ENCODE measurements around the gene PVALEF.
A peak's percentile ranks its signal among the peaks of the same experiment; 100 is the strongest.
"Not testable (repeated sequence)": the region's sequence is repeated elsewhere in the genome, so short reads cannot be mapped to it uniquely, and the experiment has no call there.

PVALEF gene

DNA sequence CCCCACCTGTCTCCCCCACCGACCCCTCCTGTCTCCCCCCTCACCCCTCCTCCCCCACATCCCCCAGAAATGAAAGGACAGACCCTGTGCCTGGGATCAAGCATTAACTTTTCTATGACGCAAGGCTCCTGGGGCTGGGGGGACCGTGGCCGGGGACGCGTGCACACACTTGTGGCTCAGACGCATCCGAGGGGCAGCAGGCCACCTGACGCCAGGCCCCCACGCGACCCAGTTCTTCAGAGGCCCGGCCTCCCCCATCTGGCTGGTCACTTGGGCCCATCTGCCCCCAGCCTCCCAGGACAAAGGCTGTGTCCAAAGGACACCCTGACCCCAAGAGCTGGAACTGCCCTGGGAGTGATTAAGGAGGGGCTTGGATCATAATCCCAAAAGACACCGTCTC lies 14.0 kb upstream of the PVALEF start:
- H3K27ac ChIP-seq = no peak overlapping the region
- DNase-seq = peak; percentile 54
- no peaks in the 10 kb centered on the region for H3K27me3 ChIP-seq (ENCODE audit: insufficient read depth, low read depth, severe bottlenecking)
- H3K9me3 ChIP-seq (ENCODE audit: severe bottlenecking) = no peaks in the 10 kb centered on the region
- H3K4me3 ChIP-seq (ENCODE audit: low read depth, low read length) = no peak overlapping the region
- TF ChIP-seq CTCF (IDR thresholded peaks at IDR 0.05; ENCODE audit: low read depth, low read length) = no peak
- H3K36me3 ChIP-seq = 0 out of 2 replicates have a peak, but pooled peaks cover 4% of the 10 kb centered on the region

DNA sequence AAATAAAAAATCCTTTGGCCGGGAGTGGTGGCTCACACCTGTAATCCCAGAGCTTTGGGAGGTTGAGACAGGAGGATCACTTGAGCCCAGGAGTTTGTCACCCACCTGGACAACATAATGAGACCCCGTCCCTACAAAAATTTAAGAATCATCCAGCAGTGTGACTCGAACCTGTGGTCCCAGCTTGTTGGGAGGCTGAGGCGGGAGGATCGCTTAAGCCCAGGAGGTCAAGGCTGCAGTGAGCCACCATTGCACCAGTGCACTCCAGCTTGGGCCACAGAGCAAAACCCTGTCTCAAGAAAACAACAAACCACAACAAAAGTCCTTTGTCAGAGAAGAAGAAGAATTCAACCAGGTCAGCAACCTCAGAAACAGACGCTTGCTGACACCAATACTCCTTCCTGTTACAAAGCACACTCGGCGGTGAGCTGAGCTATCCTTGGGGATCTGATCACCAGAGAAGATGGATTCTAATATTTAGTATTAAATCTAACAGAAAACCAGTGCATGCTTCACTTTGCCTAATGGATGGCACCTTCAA lies 12.9 kb upstream of the PVALEF start:
- H3K9me3 ChIP-seq (ENCODE audit: severe bottlenecking) = no peaks in the 10 kb centered on the region
- H3K27me3 ChIP-seq (ENCODE audit: insufficient read depth, low read depth, severe bottlenecking) = no peaks in the 10 kb centered on the region
- TF ChIP-seq CTCF (IDR thresholded peaks at IDR 0.05; ENCODE audit: low read depth, low read length) = no peak
- H3K36me3 ChIP-seq = 0 out of 2 replicates have a peak, but pooled peaks cover 4% of the 10 kb centered on the region
- no peak overlapping the region for H3K27ac ChIP-seq
- no peak for DNase-seq
- no peak overlapping the region for H3K4me3 ChIP-seq (ENCODE audit: low read depth, low read length)

- no peak for DNase-seq
- Histone ChIP-seq H3K4me3 (ENCODE audit: low read depth, low read length) (no peak overlapping the region), H3K36me3 (0 out of 2 replicates have a peak, but pooled peaks cover 4% of the 10 kb centered on the region), H3K9me3 (ENCODE audit: severe bottlenecking) (no peaks in the 10 kb centered on the region), H3K27ac (no peak overlapping the region), H3K27me3 (ENCODE audit: insufficient read depth, low read depth, severe bottlenecking) (no peaks in the 10 kb centered on the region)
- no peak for TF ChIP-seq CTCF (IDR thresholded peaks at IDR 0.05; ENCODE audit: low read depth, low read length)
Measured at GRCh38 chr17:81153340-81153803, 11.9 kb upstream of the PVALEF start.

DNA sequence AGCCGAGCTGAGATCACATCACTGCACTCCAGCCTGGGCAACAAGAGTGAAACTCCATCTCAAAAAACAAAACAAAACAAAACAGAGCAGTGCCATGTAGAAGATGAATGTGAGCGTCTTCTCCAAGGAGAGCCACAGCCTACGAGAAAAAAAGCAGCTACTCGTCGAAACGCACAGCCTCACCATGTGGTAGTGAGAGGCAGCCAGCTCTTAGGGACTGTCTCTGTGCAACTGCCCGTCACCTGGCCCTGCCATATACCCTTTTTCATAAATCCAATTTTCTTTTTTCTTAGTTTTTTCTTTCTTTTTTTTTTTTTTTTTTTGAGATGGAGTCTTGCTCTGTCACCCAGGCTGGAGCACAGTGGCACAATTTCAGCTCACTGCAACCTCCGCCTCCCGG lies 11.3 kb upstream of the PVALEF start:
- H3K27ac ChIP-seq; H3K9me3 ChIP-seq (ENCODE audit: severe bottlenecking); H3K36me3 ChIP-seq; DNase-seq; H3K27me3 ChIP-seq (ENCODE audit: insufficient read depth, low read depth, severe bottlenecking); H3K4me3 ChIP-seq (ENCODE audit: low read depth, low read length): not testable (repeated sequence)

DNA sequence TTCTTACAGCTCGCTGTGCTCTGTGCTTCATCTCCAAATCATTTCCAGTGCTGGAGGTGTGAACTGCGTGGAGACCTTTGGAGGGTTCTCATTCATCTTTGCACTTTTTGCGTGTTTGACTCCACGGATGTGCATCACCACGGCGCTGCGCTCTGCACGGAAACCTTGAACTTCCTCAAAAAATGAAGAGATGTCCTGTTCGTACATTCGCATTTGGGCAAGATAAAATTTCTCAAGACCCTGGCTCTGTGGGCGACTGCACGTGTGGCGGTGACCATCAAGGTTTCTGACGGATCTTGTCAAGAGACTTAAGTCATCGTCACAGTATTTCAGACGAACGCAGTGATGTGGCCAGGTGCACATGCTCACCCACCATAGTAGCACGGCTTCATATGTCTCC lies 10.3 kb upstream of the PVALEF start:
- DNase-seq = no peak
- no peaks in the 10 kb centered on the region for H3K27me3 ChIP-seq (ENCODE audit: insufficient read depth, low read depth, severe bottlenecking)
- H3K36me3 ChIP-seq = 0 out of 2 replicates have a peak, but pooled peaks cover 4% of the 10 kb centered on the region
- no peak overlapping the region for H3K4me3 ChIP-seq (ENCODE audit: low read depth, low read length)
- no peak overlapping the region for H3K27ac ChIP-seq
- TF ChIP-seq CTCF (IDR thresholded peaks at IDR 0.05; ENCODE audit: low read depth, low read length) = no peak
- H3K9me3 ChIP-seq (ENCODE audit: severe bottlenecking) = no peaks in the 10 kb centered on the region

GRCh38 chr17:81156866-81157805 lies 8.2 kb upstream of the PVALEF start:
- no peak overlapping the region for H3K27ac ChIP-seq
- no peaks in the 10 kb centered on the region for H3K27me3 ChIP-seq (ENCODE audit: insufficient read depth, low read depth, severe bottlenecking)
- TF ChIP-seq CTCF (IDR thresholded peaks at IDR 0.05; ENCODE audit: low read depth, low read length) = no peak
- H3K36me3 ChIP-seq = 0 out of 2 replicates have a peak, but pooled peaks cover 4% of the 10 kb centered on the region
- no peak overlapping the region for H3K4me3 ChIP-seq (ENCODE audit: low read depth, low read length)
- H3K9me3 ChIP-seq (ENCODE audit: severe bottlenecking) = no peaks in the 10 kb centered on the region
- no peak for DNase-seq

Measured in WERI-Rb-1 (cell line).